KMS-11 (cell line): Measurements from ENCODE around the gene CD79A.

Experiments used
- H2AFZ ChIP-seq: fragments of 200-600 bp; sonication (generic); 2 replicates; pipeline ENCODE4 v1.6.1; 2016; ENCODE audit warnings: antibody characterized with exemption, mixed run types, low read depth
- H3K27ac ChIP-seq: fragments of 200-600 bp; sonication (generic); 2 replicates; pipeline ENCODE4 v1.6.1; 2016; ENCODE audit warnings: mild to moderate bottlenecking, mixed run types
- H3K27me3 ChIP-seq: fragments of 200-600 bp; sonication (generic); 2 replicates; pipeline ENCODE4 v1.6.1; 2017; ENCODE audit warnings: mild to moderate bottlenecking, low read depth, mixed run types, moderate library complexity; ENCODE audit not compliant: insufficient read depth
- H3K36me3 ChIP-seq: fragments of 200-600 bp; sonication (generic); 2 replicates; pipeline ENCODE4 v1.6.1; 2017; ENCODE audit warnings: mild to moderate bottlenecking, mixed run types; ENCODE audit not compliant: insufficient read depth
- H3K4me1 ChIP-seq: fragments of 200-600 bp; sonication (generic); 2 replicates; pipeline ENCODE4 v1.6.1; 2016; ENCODE audit warnings: mild to moderate bottlenecking, low read depth, mixed run types; ENCODE audit not compliant: poor library complexity, severe bottlenecking
- H3K4me2 ChIP-seq: fragments of 200-600 bp; sonication (generic); 2 replicates; pipeline ENCODE4 v1.7.0; 2016; ENCODE audit warnings: mild to moderate bottlenecking, mixed run types
- H3K4me3 ChIP-seq: fragments of 200-600 bp; sonication (generic); IDR thresholded peaks from 2 replicates; pipeline ENCODE4 v1.6.1; 2017; ENCODE audit warnings: low read depth, low read length, mixed read lengths; ENCODE audit not compliant: insufficient read depth
- H3K79me2 ChIP-seq: fragments of 200-600 bp; sonication (generic); 2 replicates; pipeline ENCODE4 v1.6.1; 2016; ENCODE audit warnings: low read depth, mixed run types; ENCODE audit not compliant: insufficient read depth
- H3K9ac ChIP-seq: fragments of 200-600 bp; sonication (generic); 2 replicates; pipeline ENCODE4 v1.6.1; 2016; ENCODE audit warnings: mild to moderate bottlenecking, mixed run types
- H4K20me1 ChIP-seq: fragments of 200-600 bp; sonication (generic); 2 replicates; pipeline ENCODE4 v1.6.1; 2016; ENCODE audit warnings: mild to moderate bottlenecking, mixed run types; ENCODE audit not compliant: insufficient read depth
- CTCF ChIP-seq: fragments of 200-600 bp; sonication (generic); conservative IDR thresholded peaks from 2 replicates; pipeline ENCODE4 v1.6.1; 2017; ENCODE audit warnings: low read depth, mild to moderate bottlenecking, antibody characterized with exemption, low read length, moderate library complexity, mixed read lengths

CD79A gene

GRCh38 chr19:41860419-41861115 is 16.5 kb upstream of the CD79A start:
- Histone ChIP-seq H3K27ac (peak overlapping the region; percentile 82), H3K36me3 (peaks cover 35% of the 10 kb centered on the region; the same call in 1 of the 2 replicates), H3K9ac (peak overlapping the region; percentile 99), H3K79me2 (peaks cover 53% of the 10 kb centered on the region), H2AFZ (0 out of 2 replicates have a peak overlapping the region, but pooled peaks have one; percentile 75), H3K4me2 (peak overlapping the region; percentile 97), H3K4me3 (no peak overlapping the region), H3K4me1 (peaks cover 52% of the 10 kb centered on the region), H4K20me1 (peaks cover 23% of the 10 kb centered on the region), H3K27me3 (no peaks in the 10 kb centered on the region; the same call in 1 of the 2 replicates)
- no peak for TF ChIP-seq CTCF

GRCh38 chr19:41861116-41861768 is 15.8 kb upstream of the CD79A start:
- Histone ChIP-seq H4K20me1 (peaks cover 23% of the 10 kb centered on the region), H3K27ac (peak overlapping the region; percentile 82; the same call in 1 of the 2 replicates), H3K79me2 (peaks cover 60% of the 10 kb centered on the region), H3K36me3 (peaks cover 39% of the 10 kb centered on the region; the same call in 1 of the 2 replicates), H3K4me1 (peaks cover 58% of the 10 kb centered on the region), H2AFZ (no peak overlapping the region), H3K9ac (peak overlapping the region; percentile 99), H3K27me3 (no peaks in the 10 kb centered on the region; the same call in 1 of the 2 replicates), H3K4me2 (peak overlapping the region; percentile 97), H3K4me3 (no peak overlapping the region)
- TF ChIP-seq CTCF = no peak

GRCh38 chr19:41861846-41862245 is 15.2 kb upstream of the CD79A start:
- no peaks in the 10 kb centered on the region; the same call in 1 of the 2 replicates for H3K27me3 ChIP-seq
- H3K4me3 ChIP-seq = no peak overlapping the region
- no peak overlapping the region for H2AFZ ChIP-seq
- H3K4me2 ChIP-seq = peak overlapping the region; percentile 97
- peaks cover 66% of the 10 kb centered on the region for H3K79me2 ChIP-seq
- H4K20me1 ChIP-seq = peaks cover 23% of the 10 kb centered on the region
- H3K4me1 ChIP-seq = peaks cover 64% of the 10 kb centered on the region
- no peak overlapping the region; the same call in 1 of the 2 replicates for H3K27ac ChIP-seq
- peak overlapping the region; percentile 99; the same call in 1 of the 2 replicates for H3K9ac ChIP-seq
- H3K36me3 ChIP-seq = peaks cover 40% of the 10 kb centered on the region; the same call in 1 of the 2 replicates
- no peak for TF ChIP-seq CTCF

- no peak overlapping the region for H2AFZ ChIP-seq
- peaks cover 71% of the 10 kb centered on the region for H3K4me1 ChIP-seq
- no peaks in the 10 kb centered on the region; the same call in 1 of the 2 replicates for H3K27me3 ChIP-seq
- peaks cover 23% of the 10 kb centered on the region for H4K20me1 ChIP-seq
- no peak overlapping the region for H3K27ac ChIP-seq
- no peak overlapping the region for H3K4me3 ChIP-seq
- H3K79me2 ChIP-seq = peaks cover 72% of the 10 kb centered on the region
- no peak overlapping the region; the same call in 1 of the 2 replicates for H3K9ac ChIP-seq
- peaks cover 40% of the 10 kb centered on the region; the same call in 1 of the 2 replicates for H3K36me3 ChIP-seq
- peak overlapping the region; percentile 97; the same call in 1 of the 2 replicates for H3K4me2 ChIP-seq
- TF ChIP-seq CTCF = no peak
Observed at GRCh38 chr19:41862445-41862986, 14.6 kb upstream of the CD79A start.
